CD14-positive monocyte (primary cell): ENCODE results near the gene PRKN. TPM values are rescaled to one million over a fixed set of nuclear protein-coding genes. Genes with fewer than 3 reads are reported as not detected.

ENCODE experiments used
- DNase-seq, 3 donors: peaks; one replicate each; pipeline ENCODE4 v3.0.0-alpha.2; 2011 to 2022
- H2AFZ ChIP-seq: 2 replicates; pipeline ENCODE4 v1.6.0; 2012; ENCODE audit warnings: mild to moderate bottlenecking, low read depth, low read length, inconsistent platforms; ENCODE audit not compliant: insufficient read depth, poor library complexity, severe bottlenecking
- H3K27ac ChIP-seq, 2 donors: 1 replicate in 1 of 2; 2 replicates in 1 of 2; pipeline ENCODE4 v1.5.1; 2012 to 2013; ENCODE audit warnings: low read length in 2 of 2, control low read depth in 1 of 2, inconsistent platforms in 1 of 2, low read depth in 1 of 2, mild to moderate bottlenecking in 1 of 2
- H3K27me3 ChIP-seq, 2 donors: one replicate each; pipeline versions ENCODE4 v1.6.0 to v1.6.1; 2011 to 2013; ENCODE audit warnings: low read length in 2 of 2; ENCODE audit not compliant: control insufficient read depth in 2 of 2, insufficient read depth in 2 of 2
- H3K36me3 ChIP-seq, 2 donors: replicated peaks in 1 of 2; 1 replicate in 1 of 2; 2 replicates in 1 of 2; pipeline versions ENCODE4 v1.5.1 to v1.6.1; 2012 to 2013; ENCODE audit warnings: low read length in 2 of 2, control low read depth in 1 of 2, inconsistent platforms in 1 of 2, mild to moderate bottlenecking in 1 of 2; ENCODE audit not compliant: insufficient read depth in 2 of 2, control insufficient read depth in 1 of 2
- H3K4me1 ChIP-seq, 2 donors: 1 replicate in 1 of 2; 2 replicates in 1 of 2; pipeline versions ENCODE4 v1.5.1 to v1.6.1; 2012 to 2013; ENCODE audit warnings: low read length in 2 of 2, control low read depth in 1 of 2, inconsistent platforms in 1 of 2, mild to moderate bottlenecking in 1 of 2, moderate library complexity in 1 of 2; ENCODE audit not compliant: insufficient read depth in 2 of 2, control insufficient read depth in 1 of 2
- H3K4me2 ChIP-seq: replicated peaks from 2 replicates; pipeline ENCODE3; 2012; ENCODE audit warnings: low read length, moderate library complexity, mild to moderate bottlenecking; ENCODE audit not compliant: poor library complexity, severe bottlenecking; ENCODE audit errors: extremely low read depth
- H3K4me3 ChIP-seq, 3 experiments: fragments of 200-600 bp in 1 of 3; sonication (generic) in 1 of 3; replicated peaks in 1 of 3; 1 replicate in 2 of 3; 2 replicates in 1 of 3; pipeline ENCODE4 v1.5.1; 2011 to 2013; ENCODE audit warnings: low read length in 3 of 3, mild to moderate bottlenecking in 3 of 3, control low read depth in 2 of 3, low read depth in 2 of 3, inconsistent platforms in 1 of 3, moderate library complexity in 1 of 3
- H3K79me2 ChIP-seq: 2 replicates; pipeline ENCODE4 v1.6.0; 2012; ENCODE audit warnings: mild to moderate bottlenecking, control low read depth, inconsistent platforms, low read length, moderate library complexity; ENCODE audit not compliant: insufficient read depth
- H3K9ac ChIP-seq: 2 replicates; pipeline ENCODE4 v1.6.0; 2017; ENCODE audit warnings: low read length, mild to moderate bottlenecking; ENCODE audit not compliant: insufficient read depth, poor library complexity, severe bottlenecking
- H3K9me3 ChIP-seq, 2 donors: replicated peaks in 1 of 2; 1 replicate in 1 of 2; 2 replicates in 1 of 2; pipeline versions ENCODE4 v1.5.1 to v1.6.1; 2012 to 2013; ENCODE audit warnings: low read length in 2 of 2, control low read depth in 1 of 2; ENCODE audit not compliant: control insufficient read depth in 1 of 2, insufficient read depth in 1 of 2
- H4K20me1 ChIP-seq: 2 replicates; pipeline ENCODE4 v1.6.0; 2012; ENCODE audit warnings: mild to moderate bottlenecking, low read length, control low read depth, moderate library complexity; ENCODE audit not compliant: insufficient read depth
- H3K27ac Mint-ChIP-seq, 7 donors: one replicate each; pipeline ENCODE4 v1.8.0; 2020; ENCODE audit warnings: mild to moderate bottlenecking in 7 of 7, mixed read lengths in 7 of 7, moderate library complexity in 6 of 7, inconsistent platforms in 2 of 7
- H3K27me3 Mint-ChIP-seq, 3 donors: one replicate each; pipeline ENCODE4 v1.8.0; 2021 to 2022; ENCODE audit warnings: low read depth in 3 of 3, mild to moderate bottlenecking in 3 of 3, mixed read lengths in 3 of 3, moderate library complexity in 3 of 3, inconsistent platforms in 1 of 3
- H3K36me3 Mint-ChIP-seq, 2 donors: one replicate each; pipeline ENCODE4 v1.8.0; 2020; ENCODE audit warnings: mixed read lengths in 2 of 2, inconsistent platforms in 1 of 2, mild to moderate bottlenecking in 1 of 2
- H3K4me1 Mint-ChIP-seq: one replicate; pipeline ENCODE4 v1.8.0; 2020; ENCODE audit warnings: mild to moderate bottlenecking, mixed read lengths
- H3K4me3 Mint-ChIP-seq, 2 donors: one replicate each; pipeline ENCODE4 v1.8.0; 2020; ENCODE audit warnings: mild to moderate bottlenecking in 2 of 2, mixed read lengths in 2 of 2, moderate library complexity in 1 of 2
- H3K9me3 Mint-ChIP-seq, 7 donors: one replicate each; pipeline ENCODE4 v1.8.0; 2020 to 2022; ENCODE audit warnings: mixed read lengths in 7 of 7, mild to moderate bottlenecking in 6 of 7, moderate library complexity in 6 of 7, inconsistent platforms in 2 of 7
- CTCF ChIP-seq: fragments of 200-600 bp; IDR thresholded peaks from one replicate; pipeline ENCODE4 v1.8.0; 2022; ENCODE audit warnings: antibody characterized with exemption, mild to moderate bottlenecking
- WGBS: methylation state at CpG from one replicate; pipeline ENCODE4 v1.1.5; 2013; ENCODE audit warnings: missing lambda C conversion rate; ENCODE audit not compliant: insufficient coverage; 5-methylcytosine and 5-hydroxymethylcytosine counted together
- intact Hi-C, 2 donors: fragments of 100-400 bp; cut with micrococcal nuclease; formaldehyde crosslinking; loops; one replicate each; pipeline versions ENCODE4 v1.15.0 to v1.15.1; 2023
- polyA plus RNA-seq, 3 donors: library from polyadenylated mRNA; depleted of rRNA in 1 of 3; unstranded in 2 of 3; stranded (reverse) in 1 of 3; fragments of 300-500 nt in 2 of 3; fragments of >200 nt in 1 of 3; fragmentation: Illumina TruSeq in 2 of 3; gene quantifications; 1 replicate in 2 of 3; 2 replicates in 1 of 3; pipeline ENCODE4 v1.2.3, GENCODE V29; 2012 to 2021

PRKN gene
- polyA plus RNA-seq, 3 donors, result 0.19 to 0.21 TPM; not detected in 1

GRCh38 chr6:161602359-161602758 lies 1125.2 kb downstream of the PRKN start:
- no peak overlapping the region for H3K4me3 ChIP-seq
- no peak overlapping the region for H3K4me2 ChIP-seq
- Mint-ChIP-seq H3K4me1 (no peaks in the 10 kb centered on the region), H3K4me3 (no peak overlapping the region), H3K27me3 (peaks cover 0 to 2% (median 0%) of the 10 kb centered on the region in 3 donors), H3K9me3 (peaks cover 3 to 16% (median 12%) of the 10 kb centered on the region in 7 donors), H3K36me3 (no peaks in the 10 kb centered on the region), H3K27ac (no peak overlapping the region)
- no peak overlapping the region for H2AFZ ChIP-seq
- no peaks in the 10 kb centered on the region for H3K27me3 ChIP-seq
- H3K27ac ChIP-seq, result no peak overlapping the region
- H3K36me3 ChIP-seq, result no peaks in the 10 kb centered on the region
- H4K20me1 ChIP-seq, result no peaks in the 10 kb centered on the region
- no peaks in the 10 kb centered on the region for H3K79me2 ChIP-seq
- peaks cover 23 to 25% of the 10 kb centered on the region in 2 donors for H3K9me3 ChIP-seq
- H3K9ac ChIP-seq, result no peak overlapping the region
- no peak for TF ChIP-seq CTCF
- no peaks in the 10 kb centered on the region for H3K4me1 ChIP-seq
- no CpG with 5 or more reads among the region's 1 CpG for WGBS
- intact Hi-C loops, result no loop called here
- DNase-seq, result no peak

- Mint-ChIP-seq H3K4me1 (no peaks in the 10 kb centered on the region), H3K27me3 (no peaks in the 10 kb centered on the region), H3K9me3 (peaks cover 4 to 15% (median 8%) of the 10 kb centered on the region in 7 donors), H3K27ac (no peak overlapping the region), H3K36me3 (no peaks in the 10 kb centered on the region), H3K4me3 (no peak overlapping the region)
- H4K20me1 ChIP-seq, result no peaks in the 10 kb centered on the region
- WGBS, result 100% methylated on average over 2 of the region's 2 CpGs
- H3K9me3 ChIP-seq, result peaks cover 5 to 16% of the 10 kb centered on the region in 2 donors
- no peak overlapping the region for H2AFZ ChIP-seq
- H3K27ac ChIP-seq, result no peak overlapping the region
- no peaks in the 10 kb centered on the region for H3K36me3 ChIP-seq
- H3K4me3 ChIP-seq, result no peak overlapping the region
- no peak for DNase-seq
- no peak for TF ChIP-seq CTCF
- no peak overlapping the region for H3K9ac ChIP-seq
- H3K4me2 ChIP-seq, result no peak overlapping the region
- no peaks in the 10 kb centered on the region for H3K27me3 ChIP-seq
- intact Hi-C loops, result no loop called here
- no peaks in the 10 kb centered on the region for H3K4me1 ChIP-seq
- H3K79me2 ChIP-seq, result no peaks in the 10 kb centered on the region
These were observed 1128.7 kb downstream of the PRKN start for GRCh38 chr6:161598896-161599295.
